Vagina (tissue), 2 donors: ENCODE data around the gene MYLK2.

Experiments used
- POLR2A ChIP-seq, 2 donors: fragments of 450-650 bp; IDR thresholded peaks; one replicate each; pipeline ENCODE4 v1.6.1; 2017; ENCODE audit warnings: antibody characterized with exemption in 2 of 2, mild to moderate bottlenecking in 2 of 2, moderate library complexity in 2 of 2
- POLR2AphosphoS5 ChIP-seq, 2 donors: sonication (generic); formaldehyde crosslinking; IDR thresholded peaks; one replicate each; pipeline ENCODE4 v1.9.0; 2017; ENCODE audit warnings: antibody characterized with exemption in 2 of 2, mild to moderate bottlenecking in 2 of 2, low read depth in 1 of 2; ENCODE audit not compliant: insufficient read depth in 1 of 2
- TF ChIP-seq, protein P1 (sequence below), 3 experiments: fragments of 450-650 bp in 2 of 3; fragments of 200-600 bp in 1 of 3; sonication (generic) in 1 of 3; IDR thresholded peaks; one replicate each; pipeline ENCODE4 v1.5.1; 2017 to 2019; ENCODE audit warnings: antibody characterized with exemption in 3 of 3, mild to moderate bottlenecking in 2 of 3, moderate library complexity in 2 of 3

DNA sequence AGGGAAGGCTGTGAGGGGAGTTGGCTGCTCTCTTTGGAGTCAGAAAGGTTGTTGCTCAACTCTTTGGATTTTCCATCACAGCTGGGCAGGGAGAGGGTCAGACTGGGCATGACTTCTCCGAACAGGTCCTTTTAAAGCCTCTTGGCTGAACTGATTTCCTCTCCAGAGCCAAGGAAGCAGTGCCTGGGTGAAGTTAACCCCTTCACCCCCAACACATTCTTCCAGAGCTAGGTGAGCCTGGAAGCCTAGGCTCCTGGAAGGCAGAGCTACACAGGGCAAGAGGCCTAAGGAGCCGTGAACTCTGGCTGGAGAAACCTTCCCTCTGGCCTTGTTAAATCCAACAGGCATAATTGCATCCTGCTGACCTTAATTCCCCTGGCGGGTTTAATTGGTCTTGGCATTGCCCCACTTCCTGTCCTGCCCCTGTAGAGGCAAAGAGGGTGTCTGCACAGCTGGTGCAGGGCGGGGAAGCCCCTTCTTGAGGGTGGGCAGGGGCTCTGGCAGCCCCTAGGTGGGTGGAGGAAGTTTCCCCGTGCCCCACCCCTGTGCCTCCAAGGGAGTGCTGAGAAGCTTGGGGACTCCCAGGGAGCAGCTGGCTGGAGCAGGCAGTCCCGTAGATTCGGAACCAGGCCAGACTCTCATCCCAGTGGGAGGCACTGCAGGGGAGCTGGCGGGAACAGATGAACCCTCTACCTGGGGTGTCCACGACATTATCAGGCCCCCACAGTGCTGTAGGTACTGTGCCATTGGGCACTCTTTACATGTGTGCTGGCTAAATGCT, 3.6 kb upstream of the MYLK2 start:
- TF ChIP-seq, protein P1, sequence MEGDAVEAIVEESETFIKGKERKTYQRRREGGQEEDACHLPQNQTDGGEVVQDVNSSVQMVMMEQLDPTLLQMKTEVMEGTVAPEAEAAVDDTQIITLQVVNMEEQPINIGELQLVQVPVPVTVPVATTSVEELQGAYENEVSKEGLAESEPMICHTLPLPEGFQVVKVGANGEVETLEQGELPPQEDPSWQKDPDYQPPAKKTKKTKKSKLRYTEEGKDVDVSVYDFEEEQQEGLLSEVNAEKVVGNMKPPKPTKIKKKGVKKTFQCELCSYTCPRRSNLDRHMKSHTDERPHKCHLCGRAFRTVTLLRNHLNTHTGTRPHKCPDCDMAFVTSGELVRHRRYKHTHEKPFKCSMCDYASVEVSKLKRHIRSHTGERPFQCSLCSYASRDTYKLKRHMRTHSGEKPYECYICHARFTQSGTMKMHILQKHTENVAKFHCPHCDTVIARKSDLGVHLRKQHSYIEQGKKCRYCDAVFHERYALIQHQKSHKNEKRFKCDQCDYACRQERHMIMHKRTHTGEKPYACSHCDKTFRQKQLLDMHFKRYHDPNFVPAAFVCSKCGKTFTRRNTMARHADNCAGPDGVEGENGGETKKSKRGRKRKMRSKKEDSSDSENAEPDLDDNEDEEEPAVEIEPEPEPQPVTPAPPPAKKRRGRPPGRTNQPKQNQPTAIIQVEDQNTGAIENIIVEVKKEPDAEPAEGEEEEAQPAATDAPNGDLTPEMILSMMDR (IDR thresholded peaks at IDR 0.05) = no peak
- TF ChIP-seq POLR2AphosphoS5 (IDR thresholded peaks at IDR 0.05; ENCODE audit: insufficient read depth in 1 of 2, low read depth in 1 of 2) (no peak), POLR2A (IDR thresholded peaks at IDR 0.05) (no peak)
